Muscle layer of colon (tissue), 2 donors: ENCODE results near the gene GASK1A.
"Not testable (repeated sequence)": the region's sequence is repeated elsewhere in the genome, so short reads cannot be mapped to it uniquely, and the experiment has no call there.

Experiments
- H3K27ac ChIP-seq: one replicate; pipeline ENCODE4 v1.7.0; 2013; ENCODE audit warnings: low read depth, mild to moderate bottlenecking, low read length, moderate library complexity
- H3K27me3 ChIP-seq, 2 donors: one replicate each; pipeline ENCODE4 v1.7.0; 2013; ENCODE audit warnings: low read length in 2 of 2, mild to moderate bottlenecking in 2 of 2; ENCODE audit not compliant: insufficient read depth in 2 of 2, control insufficient read depth in 1 of 2
- H3K36me3 ChIP-seq: one replicate; pipeline ENCODE4 v1.7.0; 2013; ENCODE audit warnings: mild to moderate bottlenecking, low read length; ENCODE audit not compliant: insufficient read depth
- H3K4me1 ChIP-seq: one replicate; pipeline ENCODE4 v1.7.0; 2013; ENCODE audit warnings: mild to moderate bottlenecking, low read length; ENCODE audit not compliant: insufficient read depth
- H3K4me3 ChIP-seq, 2 donors: one replicate each; pipeline ENCODE4 v1.7.0; 2013; ENCODE audit warnings: low read length in 2 of 2, low read depth in 1 of 2, mild to moderate bottlenecking in 1 of 2, moderate library complexity in 1 of 2
- H3K9ac ChIP-seq: one replicate; pipeline ENCODE4 v1.7.0; 2013; ENCODE audit warnings: low read length
- H3K9me3 ChIP-seq: one replicate; pipeline ENCODE4 v1.7.0; 2013; ENCODE audit warnings: mild to moderate bottlenecking, low read length
- donor health status: abdominal sarcoma.
- donor health status: Adenocarcinoma of cecum.

GASK1A gene

GRCh38 chr3:42961633-42962032 is 17.5 kb upstream of the GASK1A start:
- Histone ChIP-seq H3K36me3 (no peaks in the 10 kb centered on the region), H3K27me3 (no peaks in the 10 kb centered on the region), H3K9ac (no peak overlapping the region), H3K4me3 (no peak overlapping the region), H3K27ac (no peak overlapping the region), H3K4me1 (peaks cover 8% of the 10 kb centered on the region), H3K9me3 (no peaks in the 10 kb centered on the region)

- H3K27me3 ChIP-seq: no peaks in the 10 kb centered on the region
- H3K4me1 ChIP-seq: peaks cover 8% of the 10 kb centered on the region
- no peak overlapping the region for H3K9ac ChIP-seq
- H3K4me3 ChIP-seq: no peak overlapping the region
- H3K27ac ChIP-seq: no peak overlapping the region
- no peaks in the 10 kb centered on the region for H3K36me3 ChIP-seq
- no peaks in the 10 kb centered on the region for H3K9me3 ChIP-seq
Measured at GRCh38 chr3:42963269-42963668, 15.8 kb upstream of the GASK1A start.

- Histone ChIP-seq H3K9ac (no peak overlapping the region), H3K27me3 (no peaks in the 10 kb centered on the region), H3K36me3 (no peaks in the 10 kb centered on the region), H3K4me1 (peaks cover 8% of the 10 kb centered on the region), H3K4me3 (no peak overlapping the region), H3K9me3 (no peaks in the 10 kb centered on the region), H3K27ac (no peak overlapping the region)
Measured at GRCh38 chr3:42964266-42964665, 14.8 kb upstream of the GASK1A start.

- no peak overlapping the region for H3K9ac ChIP-seq
- H3K27ac ChIP-seq: no peak overlapping the region
- H3K27me3 ChIP-seq: no peaks in the 10 kb centered on the region
- no peaks in the 10 kb centered on the region for H3K9me3 ChIP-seq
- H3K4me3 ChIP-seq: no peak overlapping the region
- H3K4me1 ChIP-seq: no peaks in the 10 kb centered on the region
- H3K36me3 ChIP-seq: no peaks in the 10 kb centered on the region
Measured at GRCh38 chr3:42970557-42970956, 8.6 kb upstream of the GASK1A start.

GRCh38 chr3:42970976-42971772 is 7.9 kb upstream of the GASK1A start:
- H3K36me3 ChIP-seq: no peaks in the 10 kb centered on the region
- no peaks in the 10 kb centered on the region for H3K27me3 ChIP-seq
- H3K9ac ChIP-seq: no peak overlapping the region
- no peak overlapping the region for H3K27ac ChIP-seq
- H3K4me1 ChIP-seq: no peaks in the 10 kb centered on the region
- H3K9me3 ChIP-seq: no peaks in the 10 kb centered on the region
- H3K4me3 ChIP-seq: no peak overlapping the region

- not testable (repeated sequence) for H3K27ac ChIP-seq, H3K36me3 ChIP-seq, H3K27me3 ChIP-seq, H3K4me3 ChIP-seq, H3K9ac ChIP-seq, H3K9me3 ChIP-seq
- H3K4me1 ChIP-seq: peaks cover 10% of the 10 kb centered on the region
Measured at GRCh38 chr3:42974906-42975305, 4.2 kb upstream of the GASK1A start.

- H3K9me3 ChIP-seq: no peaks in the 10 kb centered on the region
- H3K4me1 ChIP-seq: peaks cover 16% of the 10 kb centered on the region
- H3K9ac ChIP-seq: no peak overlapping the region
- H3K36me3 ChIP-seq: no peaks in the 10 kb centered on the region
- no peak overlapping the region for H3K4me3 ChIP-seq
- no peak overlapping the region for H3K27ac ChIP-seq
- no peaks in the 10 kb centered on the region for H3K27me3 ChIP-seq
Measured at GRCh38 chr3:42975456-42975855, 3.7 kb upstream of the GASK1A start.

- H3K36me3 ChIP-seq: no peaks in the 10 kb centered on the region
- no peak overlapping the region for H3K27ac ChIP-seq
- no peak overlapping the region for H3K9ac ChIP-seq
- no peaks in the 10 kb centered on the region for H3K27me3 ChIP-seq
- peaks cover 16% of the 10 kb centered on the region for H3K4me1 ChIP-seq
- H3K4me3 ChIP-seq: no peak overlapping the region
- no peaks in the 10 kb centered on the region for H3K9me3 ChIP-seq
Measured at GRCh38 chr3:42975955-42976354, 3.2 kb upstream of the GASK1A start.

- H3K27me3 ChIP-seq: no peaks in the 10 kb centered on the region
- H3K27ac ChIP-seq: no peak overlapping the region
- H3K4me3 ChIP-seq: peak overlapping the region; percentile 69 to 95
- H3K36me3 ChIP-seq: no peaks in the 10 kb centered on the region
- no peaks in the 10 kb centered on the region for H3K9me3 ChIP-seq
- no peak overlapping the region for H3K9ac ChIP-seq
- peaks cover 16% of the 10 kb centered on the region for H3K4me1 ChIP-seq
Measured at GRCh38 chr3:42980209-42980608, 1.1 kb downstream of the GASK1A start.

- no peak overlapping the region for H3K4me3 ChIP-seq
- peaks cover 16% of the 10 kb centered on the region for H3K4me1 ChIP-seq
- no peak overlapping the region for H3K27ac ChIP-seq
- H3K36me3 ChIP-seq: no peaks in the 10 kb centered on the region
- no peaks in the 10 kb centered on the region for H3K9me3 ChIP-seq
- no peak overlapping the region for H3K9ac ChIP-seq
- no peaks in the 10 kb centered on the region for H3K27me3 ChIP-seq
Measured at GRCh38 chr3:42980909-42981308, 1.8 kb downstream of the GASK1A start.

- Histone ChIP-seq H3K9me3 (no peaks in the 10 kb centered on the region), H3K36me3 (no peaks in the 10 kb centered on the region), H3K27me3 (no peaks in the 10 kb centered on the region), H3K9ac (no peak overlapping the region), H3K4me1 (peaks cover 16% of the 10 kb centered on the region), H3K27ac (no peak overlapping the region), H3K4me3 (no peak overlapping the region)
Measured at GRCh38 chr3:42982645-42983412, 3.7 kb downstream of the GASK1A start.
